B cell (primary cell): ENCODE measurements around the gene EVI2B. TPM values are rescaled to one million over a fixed set of nuclear protein-coding genes. Genes with fewer than 3 reads are reported as not detected.

ENCODE experiments used
- ATAC-seq: fragments of 200-7000 bp; cut with Tn5 transposase; one replicate; pipeline ENCODE4 v1.10.0; 2021; ENCODE audit warnings: low read depth, mild to moderate bottlenecking, moderate number of reproducible peaks, moderate library complexity
- CTCF ChIA-PET: fragments of 350-600 bp; sonication (Branson Sonifier 250); formaldehyde crosslinking; loops from one replicate; lab custom pipeline; 2021; ENCODE audit warnings: antibody characterized with exemption, inconsistent platforms; lab: Charles Lee
- POLR2A ChIA-PET: fragments of 350-600 bp; sonication (Branson Sonifier 250); formaldehyde crosslinking; loops from one replicate; lab custom pipeline; 2021; ENCODE audit warnings: antibody characterized with exemption; lab: Charles Lee
- DNase-seq: peaks from one replicate; pipeline ENCODE4 v3.0.0; 2013
- H2AFZ ChIP-seq: 2 replicates; pipeline ENCODE4 v1.6.1; 2012; ENCODE audit warnings: mild to moderate bottlenecking, low read depth, low read length; ENCODE audit not compliant: insufficient read depth, poor library complexity, severe bottlenecking
- H3K27ac ChIP-seq, 2 donors: 1 replicate in 1 of 2; 2 replicates in 1 of 2; pipeline ENCODE4 v1.5.1; 2012 to 2013; ENCODE audit warnings: low read length in 2 of 2, mild to moderate bottlenecking in 2 of 2, moderate library complexity in 1 of 2
- H3K27me3 ChIP-seq, 4 experiments: fragments of 200-600 bp in 1 of 4; sonication (generic) in 1 of 4; replicated peaks in 1 of 4; 1 replicate in 2 of 4; 2 replicates in 2 of 4; pipeline versions ENCODE4 v1.6.1 to v1.7.0; 2013 to 2016; ENCODE audit warnings: low read length in 3 of 4, mild to moderate bottlenecking in 2 of 4, mixed read lengths in 1 of 4, moderate library complexity in 1 of 4; ENCODE audit not compliant: insufficient read depth in 4 of 4, control insufficient read depth in 3 of 4; ENCODE audit errors: control extremely low read depth in 1 of 4
- H3K36me3 ChIP-seq, 2 experiments: replicated peaks in 1 of 2; 1 replicate in 1 of 2; 2 replicates in 1 of 2; pipeline versions ENCODE4 v1.6.1 to v1.7.1; 2013; ENCODE audit warnings: low read length in 1 of 2; ENCODE audit not compliant: insufficient read depth in 2 of 2, control insufficient read depth in 1 of 2; ENCODE audit errors: control extremely low read depth in 1 of 2, extremely low read depth in 1 of 2
- H3K4me1 ChIP-seq, 2 donors: fragments of 200-600 bp in 1 of 2; sonication (generic) in 1 of 2; 1 replicate in 1 of 2; 2 replicates in 1 of 2; pipeline versions ENCODE4 v1.5.1 to v1.6.1; 2013 to 2017; ENCODE audit warnings: low read length in 2 of 2; ENCODE audit not compliant: control insufficient read depth in 2 of 2, insufficient read depth in 2 of 2
- H3K4me2 ChIP-seq: replicated peaks from 2 replicates; pipeline ENCODE3; 2012; ENCODE audit warnings: mild to moderate bottlenecking, low read depth, low read length; ENCODE audit not compliant: poor library complexity, severe bottlenecking
- H3K4me3 ChIP-seq, 5 experiments: fragments of 200-600 bp in 1 of 5; sonication (generic) in 1 of 5; 1 replicate in 3 of 5; 2 replicates in 2 of 5; pipeline versions ENCODE4 v1.5.1 to v1.7.0; 2011 to 2016; ENCODE audit warnings: low read length in 4 of 5, mild to moderate bottlenecking in 4 of 5, low read depth in 2 of 5, control low read depth in 1 of 5, moderate library complexity in 1 of 5; ENCODE audit not compliant: insufficient read depth in 1 of 5; ENCODE audit errors: control extremely low read depth in 1 of 5, extremely low read depth in 1 of 5
- H3K79me2 ChIP-seq: fragments of 200-600 bp; sonication (generic); one replicate; pipeline ENCODE4 v1.6.0; 2016; ENCODE audit warnings: low read length; ENCODE audit not compliant: control insufficient read depth, insufficient read depth
- H3K9ac ChIP-seq: fragments of 200-600 bp; sonication (generic); 2 replicates; pipeline ENCODE4 v1.6.1; 2017; ENCODE audit warnings: mild to moderate bottlenecking, low read length, moderate library complexity
- H3K9me3 ChIP-seq, 3 donors: one replicate each; pipeline versions ENCODE4 v1.6.1 to v1.7.1; 2013; ENCODE audit warnings: low read length in 2 of 3; ENCODE audit not compliant: control insufficient read depth in 2 of 3, insufficient read depth in 1 of 3; ENCODE audit errors: control extremely low read depth in 1 of 3
- H4K20me1 ChIP-seq: 2 replicates; pipeline ENCODE4 v1.6.0; 2012; ENCODE audit warnings: mild to moderate bottlenecking, low read length; ENCODE audit not compliant: insufficient read depth, control insufficient read depth, poor library complexity, severe bottlenecking
- H3K27ac Mint-ChIP-seq: one replicate; pipeline ENCODE4 v1.8.0; 2021; ENCODE audit warnings: mixed read lengths
- H3K27me3 Mint-ChIP-seq: one replicate; pipeline ENCODE4 v1.8.0; 2021; ENCODE audit warnings: mixed read lengths
- H3K4me1 Mint-ChIP-seq: one replicate; pipeline ENCODE4 v1.8.0; 2021; ENCODE audit warnings: mixed read lengths
- H3K4me3 Mint-ChIP-seq: one replicate; pipeline ENCODE4 v1.8.0; 2021; ENCODE audit warnings: mixed read lengths
- H3K9me3 Mint-ChIP-seq: one replicate; pipeline ENCODE4 v1.8.0; 2022; ENCODE audit warnings: mixed read lengths; ENCODE audit not compliant: insufficient read depth
- CTCF ChIP-seq: fragments of 200-600 bp; IDR thresholded peaks from one replicate; pipeline ENCODE4 v1.8.0; 2022; ENCODE audit warnings: antibody characterized with exemption, mild to moderate bottlenecking
- EZH2 ChIP-seq: IDR thresholded peaks from 2 replicates; pipeline ENCODE4 v1.6.1; 2012; ENCODE audit warnings: borderline replicate concordance, low read depth, mild to moderate bottlenecking, moderate library complexity, low read length; ENCODE audit not compliant: insufficient read depth, poor library complexity, severe bottlenecking
- WGBS: methylation state at CpG from one replicate; pipeline ENCODE4 v1.1.5; 2013; ENCODE audit warnings: missing lambda C conversion rate; ENCODE audit not compliant: insufficient coverage; 5-methylcytosine and 5-hydroxymethylcytosine counted together
- intact Hi-C: fragments of 100-400 bp; cut with micrococcal nuclease; formaldehyde crosslinking; loops from one replicate; pipeline ENCODE4 v1.10.0; 2022
- polyA plus RNA-seq: library from polyadenylated mRNA; depleted of rRNA; stranded (reverse); fragments of >200 nt; gene quantifications from 2 replicates; pipeline ENCODE4 v1.2.3, GENCODE V29; 2012
- total RNA-seq, 2 donors: library from RNA; stranded (reverse); fragments of 120-200 nt in 1 of 2; gene quantifications; 1 replicate in 1 of 2; 2 replicates in 1 of 2; pipeline versions ENCODE4 v1.2.3 to v1.2.4, GENCODE V29; 2013 to 2022

EVI2B gene
- total and polyA plus RNA-seq, 2 donors (not counting 1 experiment from before 2014, with no cell fraction given) = 132 to 135 TPM

- no peak overlapping the region for H3K4me3 Mint-ChIP-seq
- no peak overlapping the region for H3K4me2 ChIP-seq
- no peak for ATAC-seq
Observed at GRCh38 chr17:31256936-31257335, 56.9 kb downstream of the EVI2B start.

GRCh38 chr17:31254654-31255053, 59.2 kb downstream of the EVI2B start:
- H3K4me3 Mint-ChIP-seq = no peak overlapping the region
- H3K4me3 ChIP-seq = no peak overlapping the region
- H4K20me1 ChIP-seq = no peaks in the 10 kb centered on the region
- no peaks in the 10 kb centered on the region for H3K27me3 ChIP-seq
- DNase-seq (no peak), ATAC-seq (no peak)
- WGBS = no CpG with 5 or more reads among the region's 2 CpGs
- peaks cover 11% of the 10 kb centered on the region for H3K4me1 Mint-ChIP-seq
- H3K9me3 Mint-ChIP-seq = no peaks in the 10 kb centered on the region
- H3K36me3 ChIP-seq = no peaks in the 10 kb centered on the region
- H3K9ac ChIP-seq = no peak overlapping the region
- intact Hi-C loops = no loop called here
- H2AFZ ChIP-seq = no peak overlapping the region
- no peak overlapping the region for H3K27ac Mint-ChIP-seq
- H3K4me1 ChIP-seq = peaks cover 2 to 11% of the 10 kb centered on the region in 2 donors
- no peak for TF ChIP-seq CTCF
- TF ChIP-seq EZH2 = no peak
- H3K27ac ChIP-seq = no peak overlapping the region
- H3K27me3 Mint-ChIP-seq = no peaks in the 10 kb centered on the region
- ChIA-PET POLR2A (no interaction called here), CTCF (interaction anchor here (0.9 to 1.8 kb wide), 5 partner anchors 11 to 128 kb away, joined by 3 to 9 read pairs (median 4); no protein-coding TSS in a partner anchor)
- H3K79me2 ChIP-seq = no peaks in the 10 kb centered on the region
- H3K4me2 ChIP-seq = no peak overlapping the region
- no peaks in the 10 kb centered on the region for H3K9me3 ChIP-seq

More at GRCh38 chr17:31256936-31257335, 56.9 kb downstream of the EVI2B start:
- no peak for DNase-seq
- Histone ChIP-seq H3K4me1 (no peaks in the 10 kb centered on the region), H3K9me3 (no peaks in the 10 kb centered on the region), H2AFZ (no peak overlapping the region), H4K20me1 (no peaks in the 10 kb centered on the region), H3K4me3 (no peak overlapping the region), H3K79me2 (no peaks in the 10 kb centered on the region), H3K36me3 (peaks cover 0 to 1% of the 10 kb centered on the region in 2 experiments), H3K27me3 (no peaks in the 10 kb centered on the region), H3K9ac (no peak overlapping the region), H3K27ac (no peak overlapping the region)
- no CpG with 5 or more reads among the region's 3 CpGs for WGBS
- Mint-ChIP-seq H3K27ac (no peak overlapping the region), H3K4me1 (no peaks in the 10 kb centered on the region), H3K9me3 (no peaks in the 10 kb centered on the region), H3K27me3 (no peaks in the 10 kb centered on the region)
- ChIA-PET POLR2A (no interaction called here), CTCF (interaction anchor here (1.7 to 2.4 kb wide), 2 partner anchors 9 to 116 kb away, joined by 4 to 7 read pairs; no protein-coding TSS in a partner anchor)
- TF ChIP-seq CTCF = no peak
- no peak for TF ChIP-seq EZH2
- intact Hi-C loops = no loop called here

Other genes starting within 250 kb of the EVI2B start
- gene NF1, start 219.1 kb downstream of the EVI2B start, total RNA-seq = 27.7 and 31.9 TPM in 2 replicates
- gene NF1, start 219.1 kb downstream of the EVI2B start, polyA plus RNA-seq = 10.8 and 11.1 TPM in 2 replicates
- 0.39 and 0.49 TPM in 2 replicates for gene OMG, start 16.8 kb downstream of the EVI2B start, total RNA-seq
- gene OMG, start 16.8 kb downstream of the EVI2B start, polyA plus RNA-seq = 1.7 and 1.9 TPM in 2 replicates
- 47.3 and 49.3 TPM in 2 replicates for gene EVI2A, start 7.6 kb upstream of the EVI2B start, total RNA-seq
- gene EVI2A, start 7.6 kb upstream of the EVI2B start, polyA plus RNA-seq = 6.9 and 18.2 TPM in 2 replicates
- 64.4 and 70.5 TPM in 2 replicates for gene RAB11FIP4, start 77.6 kb upstream of the EVI2B start, total RNA-seq
- gene RAB11FIP4, start 77.6 kb upstream of the EVI2B start, polyA plus RNA-seq = 17.0 and 28.7 TPM in 2 replicates